ENCODE results near the gene SMG5.

Gene SMG5

DNA sequence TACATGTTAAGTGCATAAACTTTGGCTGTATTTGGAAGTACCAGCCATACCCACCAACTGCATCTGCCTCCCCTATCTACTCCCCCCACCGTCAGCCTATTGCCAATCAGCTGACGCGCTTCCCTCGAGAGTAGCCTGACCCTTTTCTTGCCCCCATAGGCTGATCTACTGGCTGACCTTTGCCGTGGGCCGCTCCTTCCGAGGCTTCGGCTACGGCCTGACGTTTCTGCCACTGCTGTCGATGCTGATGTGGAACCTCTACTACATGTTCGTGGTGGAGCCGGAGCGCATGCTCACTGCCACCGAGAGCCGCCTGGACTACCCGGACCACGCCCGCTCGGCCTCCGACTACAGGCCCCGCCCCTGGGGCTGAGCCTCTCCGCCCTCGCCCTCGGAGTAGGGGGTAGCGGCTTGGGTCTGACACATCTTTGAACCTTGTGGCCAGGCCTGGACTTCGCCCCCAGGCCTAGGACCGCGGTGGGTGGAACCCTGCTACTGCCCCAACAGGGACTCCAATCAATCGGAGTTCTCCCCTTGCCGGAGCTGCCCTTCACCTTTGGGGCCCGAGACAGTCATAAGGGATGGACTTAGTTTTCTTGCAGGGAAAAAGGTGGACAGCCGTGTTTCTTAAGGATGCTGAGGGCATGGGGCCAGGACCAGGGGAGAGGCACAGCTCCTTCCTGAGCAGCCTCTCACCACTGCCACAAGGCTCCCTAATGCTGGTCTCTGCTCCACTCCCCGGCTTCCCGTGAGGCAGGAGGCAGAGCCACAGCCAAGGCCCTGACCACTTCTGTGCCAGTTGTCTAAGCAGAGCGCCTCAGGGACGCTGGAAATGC, 8.8 kb upstream of the SMG5 start:
- Mint-ChIP-seq H3K4me3 (peak overlapping the region; percentile 68), H3K4me1 (peaks cover 13% of the 10 kb centered on the region), H3K9me3 (no peaks in the 10 kb centered on the region), H3K27me3 (no peaks in the 10 kb centered on the region), H3K27ac (peak overlapping the region; percentile 54), H3K36me3 (no peaks in the 10 kb centered on the region)
- ATAC-seq (ENCODE audit: low read depth) (peak; percentile 71), DNase-seq (ENCODE audit: low spot score in 2 of 2) (no peak)

DNA sequence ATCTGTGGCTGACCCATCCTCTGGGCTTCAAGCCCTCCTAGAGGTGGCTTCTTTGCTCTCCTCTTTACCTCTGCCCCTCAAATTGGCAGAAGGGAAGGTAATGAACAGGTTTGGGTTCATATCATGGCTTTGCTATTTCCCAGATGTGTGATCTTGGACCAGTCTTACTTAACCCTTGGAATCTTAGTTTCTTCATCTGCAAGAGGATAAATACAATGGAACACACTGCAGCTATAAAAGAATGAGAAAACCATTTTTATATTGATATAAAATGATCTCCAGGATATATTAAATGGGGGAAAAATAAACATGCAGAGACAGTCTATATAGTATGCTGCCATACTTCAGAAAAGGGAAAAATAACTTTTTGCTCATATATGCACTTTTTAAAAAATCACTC, 7.2 kb upstream of the SMG5 start:
- Mint-ChIP-seq H3K4me1 (peaks cover 8% of the 10 kb centered on the region), H3K27me3 (no peaks in the 10 kb centered on the region), H3K4me3 (no peak overlapping the region), H3K9me3 (no peaks in the 10 kb centered on the region), H3K27ac (no peak overlapping the region), H3K36me3 (no peaks in the 10 kb centered on the region)
- ATAC-seq (ENCODE audit: low read depth) = no peak
- no peak for DNase-seq (ENCODE audit: low spot score in 2 of 2)

DNA sequence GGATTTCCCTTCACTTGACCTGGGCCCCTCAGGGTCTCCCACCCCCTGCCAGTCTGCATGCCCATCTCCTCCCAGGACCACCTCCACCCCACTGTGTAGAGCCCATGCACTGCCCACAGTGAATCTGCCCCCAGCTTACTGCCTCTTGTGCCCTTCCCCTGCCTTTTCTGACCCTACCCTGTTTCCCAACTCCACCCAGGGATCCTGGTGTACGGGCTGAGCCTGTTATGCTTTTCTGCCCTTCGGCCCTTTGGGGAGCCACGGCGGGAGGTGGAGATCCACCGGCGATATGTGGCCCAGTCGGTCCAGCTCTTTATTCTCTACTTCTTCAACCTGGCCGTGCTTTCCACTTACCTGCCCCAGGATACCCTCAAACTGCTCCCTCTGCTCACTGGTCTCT, 3.4 kb upstream of the SMG5 start:
- no peaks in the 10 kb centered on the region for H3K27me3 Mint-ChIP-seq
- peaks cover 22% of the 10 kb centered on the region for H3K4me1 Mint-ChIP-seq
- ATAC-seq (ENCODE audit: low read depth) (no peak), DNase-seq (ENCODE audit: low spot score in 2 of 2) (no peak)
- no peak overlapping the region for H3K27ac Mint-ChIP-seq
- no peak overlapping the region for H3K4me3 Mint-ChIP-seq
- no peaks in the 10 kb centered on the region for H3K36me3 Mint-ChIP-seq
- no peaks in the 10 kb centered on the region for H3K9me3 Mint-ChIP-seq

DNA sequence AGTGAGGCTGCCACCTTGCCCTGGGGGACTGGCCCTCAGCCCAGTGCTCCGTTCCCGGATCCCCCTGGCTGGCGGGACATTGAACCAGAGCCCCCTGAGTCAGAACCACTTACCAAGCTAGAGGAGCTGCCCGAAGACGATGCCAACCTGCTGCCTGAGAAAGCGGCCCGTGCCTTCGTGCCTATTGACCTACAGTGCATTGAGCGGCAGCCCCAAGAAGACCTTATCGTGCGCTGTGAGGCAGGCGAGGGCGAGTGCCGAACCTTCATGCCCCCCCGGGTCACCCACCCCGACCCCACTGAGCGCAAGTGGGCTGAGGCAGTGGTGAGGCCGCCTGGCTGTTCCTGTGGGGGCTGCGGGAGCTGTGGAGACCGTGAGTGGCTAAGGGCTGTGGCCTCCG, 2.8 kb upstream of the SMG5 start:
- no peak for ATAC-seq (ENCODE audit: low read depth)
- Mint-ChIP-seq H3K27me3 (no peaks in the 10 kb centered on the region), H3K4me1 (peaks cover 21% of the 10 kb centered on the region), H3K36me3 (no peaks in the 10 kb centered on the region), H3K9me3 (no peaks in the 10 kb centered on the region), H3K27ac (no peak overlapping the region), H3K4me3 (no peak overlapping the region)
- DNase-seq (ENCODE audit: low spot score in 2 of 2) = no peak

DNA sequence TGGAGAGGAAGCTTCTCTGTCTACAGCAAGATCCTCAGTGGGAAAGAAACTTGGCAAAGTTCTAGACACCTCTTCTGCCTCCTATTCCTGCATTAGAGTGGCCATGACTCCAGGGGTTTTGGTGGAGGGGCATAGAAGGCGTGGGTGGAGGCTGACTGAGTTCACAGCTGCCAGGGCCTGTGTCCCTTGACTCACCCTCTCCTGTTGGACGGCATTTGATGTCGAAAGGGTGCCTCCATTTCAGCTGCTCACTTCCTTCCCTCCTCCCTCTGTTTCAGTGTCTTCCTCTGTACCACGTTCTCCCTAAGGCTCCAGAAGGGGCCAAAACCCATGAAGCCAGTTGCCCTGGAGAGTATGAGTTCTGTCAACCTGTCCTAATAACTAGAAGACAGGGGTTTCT, 2.1 kb upstream of the SMG5 start:
- Mint-ChIP-seq H3K27ac (no peak overlapping the region), H3K9me3 (no peaks in the 10 kb centered on the region), H3K4me3 (no peak overlapping the region), H3K36me3 (no peaks in the 10 kb centered on the region), H3K27me3 (no peaks in the 10 kb centered on the region), H3K4me1 (peaks cover 25% of the 10 kb centered on the region)
- DNase-seq (ENCODE audit: low spot score in 2 of 2) = no peak
- ATAC-seq (ENCODE audit: low read depth) = no peak

DNA sequence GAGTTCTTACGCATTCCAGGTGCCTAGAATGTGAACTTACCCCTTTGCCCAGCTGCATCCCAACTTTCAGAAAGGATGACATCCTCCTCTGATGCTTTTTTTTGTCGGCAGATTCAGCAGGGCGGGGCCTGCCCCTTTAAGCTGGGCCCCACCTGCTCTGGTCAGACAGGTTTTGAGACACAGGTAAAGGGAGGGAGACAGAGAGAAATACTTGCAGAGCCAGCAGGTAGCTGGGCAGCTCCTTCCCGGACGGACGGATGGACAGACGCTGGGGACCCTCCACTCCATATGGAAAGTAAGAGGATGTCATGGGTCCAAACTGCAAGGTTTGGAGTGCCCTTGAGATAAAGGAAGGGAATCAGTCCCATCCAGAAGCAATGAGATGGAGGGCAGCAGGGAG, 1.5 kb upstream of the SMG5 start, which contains the start of gene TMEM79:
Gene TMEM79, plus strand, starts transcription at position 214 of the 400 bp plus-strand sequence. CDS start 902 bp downstream, outside the sequence.
- peak within 1 kb of the TSS; percentile 98 for H3K4me3 Mint-ChIP-seq
- no peak for DNase-seq (ENCODE audit: low spot score in 2 of 2)
- no peaks in the 10 kb centered on the region for H3K36me3 Mint-ChIP-seq
- H3K9me3 Mint-ChIP-seq = no peaks in the 10 kb centered on the region
- H3K27ac Mint-ChIP-seq = peak within 1 kb of the TSS; percentile 94
- ATAC-seq (ENCODE audit: low read depth) = no peak
- H3K27me3 Mint-ChIP-seq = no peaks in the 10 kb centered on the region
- H3K4me1 Mint-ChIP-seq = peaks cover 26% of the 10 kb centered on the region

DNA sequence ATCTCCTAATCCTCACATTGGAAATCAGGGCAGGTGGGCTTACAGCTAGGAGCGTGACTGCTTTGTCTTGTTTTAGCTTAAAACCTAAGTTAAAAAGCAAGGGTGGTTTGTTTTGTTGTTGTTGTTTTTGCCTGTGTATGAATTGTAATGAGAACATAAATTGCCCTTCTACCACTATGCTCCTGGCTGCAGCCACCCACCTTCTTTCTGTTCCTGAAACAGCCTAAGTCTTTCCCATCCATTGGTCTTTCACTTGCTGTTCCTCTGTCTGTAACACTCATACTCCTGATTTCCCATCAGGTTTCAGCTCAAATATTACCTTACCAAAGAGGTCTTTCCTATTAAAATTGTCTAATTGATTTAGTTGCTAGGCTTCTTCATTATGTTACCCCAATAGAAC, 896 bp upstream of the SMG5 start:
- no peak for ATAC-seq (ENCODE audit: low read depth)
- peak overlapping the region; percentile 98 for H3K4me3 Mint-ChIP-seq
- no peak for DNase-seq (ENCODE audit: low spot score in 2 of 2)
- no peaks in the 10 kb centered on the region for H3K9me3 Mint-ChIP-seq
- H3K27me3 Mint-ChIP-seq = no peaks in the 10 kb centered on the region
- peaks cover 26% of the 10 kb centered on the region for H3K4me1 Mint-ChIP-seq
- peaks cover 2% of the 10 kb centered on the region for H3K36me3 Mint-ChIP-seq
- peak overlapping the region; percentile 94 for H3K27ac Mint-ChIP-seq

DNA sequence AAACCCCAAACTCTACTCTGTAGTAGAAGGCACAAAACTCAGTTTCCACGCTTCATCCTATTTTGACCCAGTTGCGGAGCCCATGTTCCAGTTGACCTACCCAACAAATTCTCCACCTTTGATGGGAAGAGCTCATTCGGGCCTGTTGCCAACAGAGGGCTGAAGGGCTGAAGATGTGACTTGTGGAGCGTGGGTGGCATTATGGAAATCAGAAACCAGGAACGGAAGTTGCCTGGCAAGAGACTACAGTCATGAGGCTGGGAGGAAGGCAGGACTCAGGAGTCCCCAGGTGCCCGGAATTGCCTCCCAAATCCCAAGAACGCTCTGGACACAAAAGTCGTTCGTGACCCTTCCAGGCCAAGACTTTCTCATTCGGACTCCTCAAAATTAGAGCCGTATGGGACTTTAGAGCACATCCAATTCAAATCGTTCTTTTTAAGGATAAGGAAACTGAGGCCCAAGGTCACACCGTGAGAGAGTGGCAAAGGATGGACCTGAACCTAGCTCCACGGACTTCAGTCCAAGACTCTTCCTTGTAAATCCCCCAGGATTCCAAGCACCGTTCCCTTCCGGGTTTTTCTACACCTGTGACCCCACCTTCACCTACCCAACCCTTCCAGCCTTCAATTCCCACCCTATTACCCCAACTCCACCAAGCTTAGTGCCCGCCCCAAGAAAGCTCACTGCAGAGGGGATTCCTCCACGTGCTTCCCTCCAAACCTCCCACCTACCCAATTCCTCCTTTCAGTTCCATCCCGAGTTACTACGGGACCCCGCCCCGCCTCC, 739 bp downstream of the SMG5 start:
- no peak for DNase-seq (ENCODE audit: low spot score in 2 of 2)
- peaks cover 29% of the 10 kb centered on the region for H3K4me1 Mint-ChIP-seq
- no peaks in the 10 kb centered on the region for H3K27me3 Mint-ChIP-seq
- H3K36me3 Mint-ChIP-seq = peaks cover 13% of the 10 kb centered on the region
- H3K9me3 Mint-ChIP-seq = no peaks in the 10 kb centered on the region
- peak overlapping the region; percentile 98 for H3K4me3 Mint-ChIP-seq
- peak overlapping the region; percentile 94 for H3K27ac Mint-ChIP-seq
- ATAC-seq (ENCODE audit: low read depth) = no peak

DNA sequence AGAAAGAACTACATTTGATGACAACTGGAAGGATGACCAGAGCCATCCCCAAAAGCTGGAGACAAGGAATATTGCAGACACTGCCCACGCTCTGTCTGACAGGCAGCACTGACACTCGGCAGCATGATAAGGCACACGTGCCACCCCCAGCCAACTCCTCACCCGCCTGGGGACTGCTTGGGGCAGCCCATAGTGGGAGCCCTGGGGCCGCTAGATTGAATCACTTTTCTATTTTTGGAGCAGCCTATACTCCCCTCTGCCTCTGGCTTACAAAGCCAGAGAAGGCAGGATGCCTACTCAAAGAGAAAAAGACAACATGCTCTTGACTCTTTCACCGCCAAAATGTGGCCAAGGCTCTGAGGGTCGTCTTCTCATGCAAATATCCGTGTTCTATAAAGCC, 1.3 kb downstream of the SMG5 start:
- DNase-seq (ENCODE audit: low spot score in 2 of 2) (no peak), ATAC-seq (ENCODE audit: low read depth) (peak; percentile 9)
- no peaks in the 10 kb centered on the region for H3K27me3 Mint-ChIP-seq
- peak overlapping the region; percentile 98 for H3K4me3 Mint-ChIP-seq
- peak overlapping the region; percentile 94 for H3K27ac Mint-ChIP-seq
- H3K36me3 Mint-ChIP-seq = peaks cover 13% of the 10 kb centered on the region
- H3K4me1 Mint-ChIP-seq = peaks cover 29% of the 10 kb centered on the region
- no peaks in the 10 kb centered on the region for H3K9me3 Mint-ChIP-seq

DNA sequence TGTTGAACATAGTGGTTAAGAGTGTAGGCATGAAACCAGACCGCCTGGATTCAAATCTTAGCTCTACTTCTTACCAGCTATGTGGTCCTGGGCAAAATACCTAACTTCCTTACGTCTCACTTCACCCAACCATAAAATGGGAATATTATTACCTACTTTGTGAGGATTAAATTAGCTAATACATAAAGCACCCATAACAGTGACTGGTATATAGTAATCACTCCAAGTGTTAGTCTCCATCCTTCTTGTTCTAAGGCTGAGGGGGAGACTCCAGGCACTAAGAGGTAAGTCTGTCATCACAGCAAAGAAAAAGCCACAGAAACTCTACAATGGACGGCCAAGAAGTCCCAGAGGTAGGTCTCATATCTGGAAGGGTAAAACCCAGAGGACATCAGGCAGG, 2.8 kb downstream of the SMG5 start:
- Mint-ChIP-seq H3K36me3 (peaks cover 16% of the 10 kb centered on the region), H3K4me3 (no peak overlapping the region), H3K27me3 (no peaks in the 10 kb centered on the region), H3K9me3 (no peaks in the 10 kb centered on the region), H3K4me1 (peaks cover 29% of the 10 kb centered on the region), H3K27ac (no peak overlapping the region)
- ATAC-seq (ENCODE audit: low read depth) (no peak), DNase-seq (ENCODE audit: low spot score in 2 of 2) (no peak)

DNA sequence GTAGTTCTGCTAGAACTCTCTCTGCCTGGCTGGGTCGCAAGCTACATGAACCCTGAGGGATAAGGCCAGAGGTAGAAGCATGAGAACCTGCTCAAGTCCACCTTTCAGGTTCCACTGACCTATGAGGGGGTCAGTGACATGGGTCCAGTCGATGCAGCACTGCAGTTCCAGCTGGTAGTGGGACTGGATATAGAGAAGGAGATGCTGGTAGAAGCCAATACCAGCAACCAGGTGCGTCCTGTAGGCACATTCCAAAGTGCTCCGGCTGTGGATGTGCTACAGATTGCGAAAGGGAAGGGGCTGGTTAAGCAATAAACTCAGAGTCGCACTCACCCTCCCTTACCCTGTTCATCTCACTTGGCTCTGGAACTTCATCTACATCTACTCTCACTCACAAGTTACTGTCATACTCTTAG, 5.7 kb downstream of the SMG5 start:
- Mint-ChIP-seq H3K27me3 (no peaks in the 10 kb centered on the region), H3K27ac (no peak overlapping the region), H3K36me3 (peaks cover 33% of the 10 kb centered on the region), H3K4me3 (no peak overlapping the region), H3K9me3 (no peaks in the 10 kb centered on the region), H3K4me1 (peaks cover 11% of the 10 kb centered on the region)
- DNase-seq (ENCODE audit: low spot score in 2 of 2) = no peak
- no peak for ATAC-seq (ENCODE audit: low read depth)

DNA sequence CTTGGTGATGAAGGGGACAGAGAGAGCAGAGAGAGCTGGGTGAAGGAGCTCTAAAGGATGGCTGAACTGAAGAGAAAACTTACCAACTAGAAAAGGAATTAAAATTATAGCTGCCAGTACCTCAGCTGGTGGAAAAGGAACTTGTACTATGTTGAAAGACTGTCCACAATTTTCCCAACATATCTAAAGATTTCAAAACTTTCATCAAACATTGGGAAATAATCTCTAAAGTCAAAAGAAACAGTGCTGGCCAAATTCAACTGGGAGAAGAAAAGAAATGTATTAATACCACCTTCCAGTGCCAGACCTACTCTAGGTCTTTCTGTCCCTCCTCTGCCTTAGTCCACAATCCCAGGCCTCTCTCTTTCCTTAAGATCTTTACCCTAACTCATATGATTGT, 6.1 kb downstream of the SMG5 start:
- ATAC-seq (ENCODE audit: low read depth) = no peak
- no peaks in the 10 kb centered on the region for H3K9me3 Mint-ChIP-seq
- no peaks in the 10 kb centered on the region for H3K27me3 Mint-ChIP-seq
- H3K4me1 Mint-ChIP-seq = peaks cover 10% of the 10 kb centered on the region
- peaks cover 33% of the 10 kb centered on the region for H3K36me3 Mint-ChIP-seq
- no peak overlapping the region for H3K27ac Mint-ChIP-seq
- no peak for DNase-seq (ENCODE audit: low spot score in 2 of 2)
- no peak overlapping the region for H3K4me3 Mint-ChIP-seq

DNA sequence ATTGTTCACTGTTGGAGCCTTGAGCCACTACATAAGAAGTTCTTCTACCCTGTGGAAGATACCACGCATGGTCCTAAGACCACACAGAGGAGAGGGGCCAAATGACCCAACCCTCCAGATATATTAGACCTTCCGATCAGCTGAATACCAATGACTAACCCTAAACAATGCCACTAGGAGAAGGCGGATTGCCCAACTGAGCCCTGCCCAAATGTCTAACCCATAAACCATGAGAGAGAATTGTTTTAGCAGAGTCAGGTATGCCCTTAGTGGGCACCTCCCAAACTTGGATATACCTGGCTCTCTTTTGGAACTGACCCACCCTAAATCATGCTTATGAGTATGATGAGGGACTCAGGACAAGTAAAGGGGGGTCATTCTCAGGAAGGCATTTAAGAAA, 12.3 kb downstream of the SMG5 start:
- no peak for ATAC-seq (ENCODE audit: low read depth)
- H3K36me3 Mint-ChIP-seq = peaks cover 53% of the 10 kb centered on the region

DNA sequence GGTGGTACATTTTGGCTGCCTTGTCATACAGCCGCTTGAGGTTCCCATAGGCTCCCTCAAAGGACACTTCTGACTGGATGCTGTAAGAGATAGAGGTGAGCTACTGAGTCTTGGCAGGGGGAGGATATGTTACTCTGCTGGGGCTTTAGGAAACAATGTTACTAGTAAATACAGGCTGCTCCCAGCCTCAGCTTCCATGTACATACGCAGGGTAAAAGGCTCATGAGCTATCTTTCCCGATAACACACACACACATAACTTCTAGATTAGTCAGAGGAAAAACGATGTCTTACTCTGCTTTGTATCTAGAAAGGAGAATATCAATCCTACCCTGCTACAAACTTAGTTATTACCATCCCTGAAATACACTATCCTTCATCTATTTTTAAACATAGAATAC, 14.3 kb downstream of the SMG5 start:
- Mint-ChIP-seq H3K36me3 (peaks cover 51% of the 10 kb centered on the region), H3K9me3 (no peaks in the 10 kb centered on the region), H3K4me3 (no peak overlapping the region), H3K27ac (no peak overlapping the region), H3K4me1 (no peaks in the 10 kb centered on the region), H3K27me3 (no peaks in the 10 kb centered on the region)
- DNase-seq (ENCODE audit: low spot score in 2 of 2) (no peak), ATAC-seq (ENCODE audit: low read depth) (no peak)

More for the DNA sequence above, 12.3 kb downstream of the SMG5 start:
- Mint-ChIP-seq H3K4me1 (no peaks in the 10 kb centered on the region), H3K27me3 (no peaks in the 10 kb centered on the region), H3K9me3 (no peaks in the 10 kb centered on the region), H3K27ac (no peak overlapping the region), H3K4me3 (no peak overlapping the region)
- DNase-seq (ENCODE audit: low spot score in 2 of 2) = no peak
